IMR-90 (cell line): ENCODE data around the gene ERCC3. TPM values are rescaled to one million over a fixed set of nuclear protein-coding genes. Genes with fewer than 3 reads are reported as not detected.

ENCODE experiments used
- ATAC-seq: fragments of 200-7000 bp; cut with Tn5 transposase; 2 replicates; pipeline ENCODE4 v1.9.1; 2020; ENCODE audit warnings: low read depth, mild to moderate bottlenecking, moderate library complexity
- Bru-seq: library from RNA; stranded (reverse); fragments of 400-500 nt; gene quantifications from one replicate; lab custom pipeline; 2021; lab: Mats Ljungman, UMichigan
- BruChase-seq, 2 experiments: library from RNA; stranded (reverse); fragments of 400-500 nt; gene quantifications; one replicate each; lab custom pipeline; 2021; lab: Mats Ljungman, UMichigan
- BruUV-seq: library from RNA; stranded (reverse); fragments of 400-500 nt; replicated peaks from 2 replicates; lab custom pipeline; 2021; lab: Mats Ljungman, UMichigan
- CTCF ChIA-PET: fragments of 300-600 bp; formaldehyde crosslinking; extraction: SDS; loops from one replicate; lab custom pipeline; 2021; ENCODE audit warnings: antibody characterized with exemption; lab: Yijun Ruan, JAX
- POLR2A ChIA-PET: fragments of 300-600 bp; sonication (Branson Sonifier 250); formaldehyde crosslinking; loops from one replicate; lab custom pipeline; 2022; ENCODE audit warnings: antibody characterized with exemption; ENCODE audit not compliant: unreplicated experiment; lab: Charles Lee
- DNase-seq: peaks from one replicate; pipeline ENCODE4 v3.0.0; 2013
- H2AFZ ChIP-seq: replicated peaks from 2 replicates; pipeline ENCODE3; 2013; ENCODE audit warnings: low read length, mild to moderate bottlenecking; ENCODE audit not compliant: poor library complexity
- H2AK5ac ChIP-seq: 2 replicates; pipeline ENCODE4 v1.6.1; 2013; ENCODE audit warnings: low read depth, low read length, inconsistent platforms
- H2AK9ac ChIP-seq: replicated peaks from 2 replicates; pipeline ENCODE3; 2013; ENCODE audit warnings: mild to moderate bottlenecking, low read depth, low read length, moderate library complexity; ENCODE audit not compliant: poor library complexity
- H2BK120ac ChIP-seq: 2 replicates; pipeline ENCODE4 v1.6.1; 2013; ENCODE audit warnings: low read depth, low read length, inconsistent platforms
- H2BK15ac ChIP-seq: 3 replicates; pipeline ENCODE4 v1.6.1; 2013; ENCODE audit warnings: low read depth, low read length, inconsistent platforms
- H2BK20ac ChIP-seq: 2 replicates; pipeline ENCODE4 v1.6.1; 2013; ENCODE audit warnings: low read depth, mild to moderate bottlenecking, inconsistent platforms, low read length, moderate library complexity
- H2BK5ac ChIP-seq: 2 replicates; pipeline ENCODE4 v1.6.1; 2013; ENCODE audit warnings: mild to moderate bottlenecking, low read depth, low read length, inconsistent platforms; ENCODE audit not compliant: poor library complexity, severe bottlenecking
- H3K14ac ChIP-seq: replicated peaks from 2 replicates; pipeline ENCODE4 v1.6.1; 2013; ENCODE audit warnings: low read depth, low read length, inconsistent platforms
- H3K18ac ChIP-seq: 2 replicates; pipeline ENCODE4 v1.6.1; 2013; ENCODE audit warnings: low read depth, low read length, control low read depth
- H3K23ac ChIP-seq: 2 replicates; pipeline ENCODE4 v1.6.1; 2013; ENCODE audit warnings: low read depth, low read length, inconsistent platforms
- H3K27ac ChIP-seq: 2 replicates; pipeline ENCODE4 v1.5.1; 2013; ENCODE audit warnings: mild to moderate bottlenecking, control low read depth, low read length; ENCODE audit not compliant: insufficient read depth
- H3K27me3 ChIP-seq: 2 replicates; pipeline ENCODE4 v1.6.1; 2013; ENCODE audit warnings: low read length; ENCODE audit not compliant: control insufficient read depth, insufficient read depth
- H3K36me3 ChIP-seq: 2 replicates; pipeline ENCODE4 v1.6.1; 2013; ENCODE audit warnings: low read length, mixed read lengths; ENCODE audit not compliant: control insufficient read depth, insufficient read depth
- H3K4ac ChIP-seq: 2 replicates; pipeline ENCODE4 v1.6.1; 2013; ENCODE audit warnings: low read depth, low read length, inconsistent platforms
- H3K4me1 ChIP-seq: 2 replicates; pipeline ENCODE4 v1.6.1; 2013; ENCODE audit warnings: low read length, mixed read lengths; ENCODE audit not compliant: control insufficient read depth, insufficient read depth
- H3K4me2 ChIP-seq: 2 replicates; pipeline ENCODE4 v1.6.1; 2013; ENCODE audit warnings: low read depth, mild to moderate bottlenecking, control low read depth, low read length, moderate library complexity
- H3K4me3 ChIP-seq: 2 replicates; pipeline ENCODE4 v1.5.1; 2013; ENCODE audit warnings: low read depth, mild to moderate bottlenecking, control low read depth, low read length, moderate library complexity; ENCODE audit not compliant: insufficient read depth
- H3K56ac ChIP-seq: 2 replicates; pipeline ENCODE4 v1.6.1; 2013; ENCODE audit warnings: low read length, inconsistent platforms; ENCODE audit not compliant: insufficient read depth; ENCODE audit errors: extremely low read depth
- H3K79me1 ChIP-seq, 2 experiments: 2 replicates each; pipeline ENCODE4 v1.6.1; 2013; ENCODE audit warnings: low read length in 2 of 2, inconsistent platforms in 1 of 2, low read depth in 1 of 2
- H3K9ac ChIP-seq: 2 replicates; pipeline ENCODE4 v1.6.1; 2013; ENCODE audit warnings: low read depth, low read length, control low read depth
- H3K9me1 ChIP-seq: 2 replicates; pipeline ENCODE4 v1.6.1; 2013; ENCODE audit warnings: low read length, inconsistent platforms; ENCODE audit not compliant: insufficient read depth
- H3K9me3 ChIP-seq: 2 replicates; pipeline ENCODE4 v1.6.1; 2013; ENCODE audit warnings: low read length; ENCODE audit not compliant: control insufficient read depth, insufficient read depth
- H4K20me1 ChIP-seq: 2 replicates; pipeline ENCODE4 v1.6.1; 2013; ENCODE audit warnings: low read length, inconsistent platforms; ENCODE audit not compliant: insufficient read depth
- H4K5ac ChIP-seq: 2 replicates; pipeline ENCODE4 v1.6.1; 2013; ENCODE audit warnings: mild to moderate bottlenecking, low read depth, low read length, control low read depth
- H4K8ac ChIP-seq, 2 experiments: 2 replicates each; pipeline ENCODE4 v1.6.1; 2013; ENCODE audit warnings: low read depth in 2 of 2, low read length in 2 of 2, control low read depth in 1 of 2, inconsistent platforms in 1 of 2
- H4K91ac ChIP-seq: 2 replicates; pipeline ENCODE4 v1.6.1; 2013; ENCODE audit warnings: low read depth, low read length, inconsistent platforms; ENCODE audit not compliant: insufficient read depth
- BHLHE40 ChIP-seq: fragments of 150-350 bp; IDR thresholded peaks from 2 replicates; pipeline ENCODE4 v1.6.1; 2016; ENCODE audit warnings: mild to moderate bottlenecking, low read depth, low read length
- CEBPB ChIP-seq: IDR thresholded peaks from 2 replicates; pipeline ENCODE4 v1.6.1; 2012; ENCODE audit warnings: low read depth, low read length, improper control_type of control experiment
- CHD1 ChIP-seq: IDR thresholded peaks from 2 replicates; pipeline ENCODE4 v1.6.1; 2012; ENCODE audit warnings: low read depth, low read length, improper control_type of control experiment
- FOS ChIP-seq: fragments of 150-350 bp; IDR thresholded peaks from 2 replicates; pipeline ENCODE4 v1.6.1; 2016; ENCODE audit warnings: low read depth, low read length
- MAFK ChIP-seq: IDR thresholded peaks from 2 replicates; pipeline ENCODE4 v1.6.1; 2012; ENCODE audit warnings: low read depth, low read length, improper control_type of control experiment
- MAZ ChIP-seq: IDR thresholded peaks from 2 replicates; pipeline ENCODE4 v1.6.1; 2012; ENCODE audit warnings: low read depth, mild to moderate bottlenecking, low read length, improper control_type of control experiment, moderate library complexity, borderline replicate concordance
- MXI1 ChIP-seq: IDR thresholded peaks from 2 replicates; pipeline ENCODE4 v1.6.1; 2012; ENCODE audit warnings: low read depth, mild to moderate bottlenecking, low read length, moderate library complexity, borderline replicate concordance
- NFE2L2 ChIP-seq: fragments of 150-350 bp; IDR thresholded peaks from 2 replicates; pipeline ENCODE4 v1.6.1; 2016; ENCODE audit warnings: low read depth, mild to moderate bottlenecking, low read length
- POLR2A ChIP-seq: IDR thresholded peaks from 2 replicates; pipeline ENCODE4 v1.6.1; 2012; ENCODE audit warnings: mild to moderate bottlenecking, low read depth, low read length
- RAD21 ChIP-seq: IDR thresholded peaks from 2 replicates; pipeline ENCODE4 v1.6.1; 2012; ENCODE audit warnings: low read length, improper control_type of control experiment
- RCOR1 ChIP-seq: IDR thresholded peaks from 2 replicates; pipeline ENCODE4 v1.6.1; 2012; ENCODE audit warnings: mild to moderate bottlenecking, low read length, improper control_type of control experiment; ENCODE audit not compliant: insufficient replicate concordance
- RFX5 ChIP-seq: IDR thresholded peaks from 2 replicates; pipeline ENCODE4 v1.8.0; 2012; ENCODE audit warnings: low read depth, mild to moderate bottlenecking, low read length, moderate library complexity
- SMC3 ChIP-seq: fragments of 150-350 bp; IDR thresholded peaks from 2 replicates; pipeline ENCODE4 v1.6.1; 2016; ENCODE audit warnings: low read depth, mild to moderate bottlenecking, antibody characterized with exemption, low read length, moderate library complexity
- WGBS, 2 experiments: methylation state at CpG; one replicate each; pipeline versions ENCODE4 v1.1.5 to v1.1.7; 2013; ENCODE audit warnings: missing lambda C conversion rate in 2 of 2; ENCODE audit not compliant: insufficient read length in 1 of 2; ENCODE audit errors: extremely low coverage in 2 of 2; 5-methylcytosine and 5-hydroxymethylcytosine counted together
- dilution Hi-C: fragments of 300-500 bp; cut with HindIII; formaldehyde crosslinking; loops from one replicate; pipeline ENCODE4 v1.14.3; 2018; ENCODE audit warnings: low sequenced_read_pairs; ENCODE audit not compliant: unreplicated experiment
- in situ Hi-C: fragments of 300-500 bp; cut with MboI; formaldehyde crosslinking; loops from 3 replicates; pipeline ENCODE4 v1.14.3; 2019; ENCODE audit warnings: low sequenced_read_pairs, inconsistent platforms, mixed read lengths
- intact Hi-C: fragments of 100-400 bp; cut with micrococcal nuclease; formaldehyde crosslinking; loops from 2 replicates; pipeline ENCODE4 v1.10.0; 2022
- long read RNA-seq: library from polyadenylated mRNA; unstranded; transcript quantifications from one replicate; pipeline ENCODE4 v2.0.0, GENCODE V29; 2021; ENCODE audit not compliant: unreplicated experiment
- polyA plus RNA-seq, 3 experiments: library from polyadenylated mRNA; depleted of rRNA; stranded (reverse); fragments of >200 nt; gene quantifications; 2 replicates each; pipeline ENCODE4 v1.2.3, GENCODE V29; 2012; ENCODE audit warnings: low replicate concordance in 1 of 3
- total RNA-seq: library from RNA; depleted of rRNA; stranded (reverse); fragments of >200 nt; gene quantifications from 2 replicates; pipeline ENCODE4 v1.2.3, GENCODE V29; 2012; rRNA removed
- TF ChIP-seq, protein P1 (sequence below): fragments of 150-350 bp; IDR thresholded peaks from 2 replicates; pipeline ENCODE4 v1.6.1; 2016; ENCODE audit warnings: low read depth, mild to moderate bottlenecking, low read length, moderate library complexity, borderline replicate concordance

The ERCC3 gene
- total RNA-seq (40.0 and 43.2 TPM in 2 replicates), polyA plus RNA-seq (2012; rRNA removed) (48.2 and 52.0 TPM in 2 replicates), Bru-seq, nascent RNA (percentile 84 among the genes with signal in this experiment), BruChase-seq, experiment 1, labeled RNA remaining after a 6-hour chase (percentile 86 among the genes with signal in this experiment), BruChase-seq, experiment 2, labeled RNA remaining after a 2-hour chase (percentile 79 among the genes with signal in this experiment)
- 23.8 and 26.5 TPM in 2 replicates for polyA plus RNA-seq (2012; cell fraction: cytosol; rRNA removed)
- 105 and 183 TPM in 2 replicates for polyA plus RNA-seq (2012; cell fraction: nucleus; rRNA removed; ENCODE audit: low replicate concordance)
- long read RNA-seq, transcript ERCC3-201 (15 exons, 2,750 nt): major isoform, 48 of 66 reads
- long read RNA-seq, partial matches to known transcripts: 3 of 66 reads
- long read RNA-seq, other reads (novel, unspliced or antisense): 11 of 66 reads

- Histone ChIP-seq H2AFZ (peak within 1 kb of the TSS; percentile 99), H3K4me1 (peaks cover 6% of the 10 kb centered on the region), H3K23ac (peak within 1 kb of the TSS; percentile 100), H3K4me3 (peak within 1 kb of the TSS; percentile 89), H2AK9ac (peak within 1 kb of the TSS; percentile 98), H3K9me1 (peaks cover 2% of the 10 kb centered on the region; the same call in 1 of the 2 replicates), H2BK5ac (peak within 1 kb of the TSS; percentile 96), H3K27me3 (no peaks in the 10 kb centered on the region), H2BK20ac (no peak within 1 kb of the TSS), H4K5ac (peak within 1 kb of the TSS; percentile 89), H3K4me2 (peak within 1 kb of the TSS; percentile 86), H2BK120ac (peak within 1 kb of the TSS; percentile 85; the same call in 1 of the 2 replicates), H4K91ac (peak within 1 kb of the TSS; percentile 91), H3K18ac (peak within 1 kb of the TSS; percentile 96), H4K8ac (peak within 1 kb of the TSS; percentile 90 to 100), H3K36me3 (peaks cover 29% of the 10 kb centered on the region), H3K56ac (peak within 1 kb of the TSS; percentile 91), H3K27ac (peak within 1 kb of the TSS; percentile 94), H3K9ac (peak within 1 kb of the TSS; percentile 99), H4K20me1 (no peaks in the 10 kb centered on the region), H3K14ac (peak within 1 kb of the TSS; percentile 100), H3K9me3 (no peaks in the 10 kb centered on the region), H2AK5ac (peak within 1 kb of the TSS; percentile 62), H3K4ac (peak within 1 kb of the TSS; percentile 98), H3K79me1 (peaks cover 29 to 41% of the 10 kb centered on the region in 2 experiments), H2BK15ac (no peak within 1 kb of the TSS; the same call in 2 of the 3 replicates)
- BruUV-seq: no TSS peak
- intact Hi-C loops: loop anchor here (5.0 kb wide), 2 partner anchors 212 to 227 kb away; no protein-coding TSS in a partner anchor
- ChIA-PET POLR2A (interaction anchor here (0.5 to 1.0 kb wide), 4 partner anchors 11 to 318 kb away, joined by 3 to 4 read pairs (median 3); no protein-coding TSS in a partner anchor), CTCF (no interaction called here)
- in situ Hi-C loops: loop anchor here (25.0 kb wide), 1 partner anchor 693 kb away; no protein-coding TSS in a partner anchor
- ATAC-seq: peak; percentile 96
- WGBS, 2 experiments: 3% methylated on average over 31 of the region's 55 CpGs; no CpG with 5 or more reads in 1 of the 2 experiments
- DNase-seq: peak; percentile 80
- dilution Hi-C loops: no loop called here
- TF ChIP-seq BHLHE40 (peak; percentile 21; the same call in 1 of the 2 replicates), RAD21 (no peak), POLR2A (peak; percentile 71), RFX5 (no peak), MXI1 (peak; percentile 45; the same call in 1 of the 2 replicates), CHD1 (0 out of 2 replicates have a peak, but pooled peaks have one; percentile 66), NFE2L2 (no peak), MAFK (no peak), CEBPB (no peak), FOS (no peak), RCOR1 (no peak), SMC3 (no peak), MAZ (peak; percentile 79; the same call in 1 of the 2 replicates)
- TF ChIP-seq, protein P1, sequence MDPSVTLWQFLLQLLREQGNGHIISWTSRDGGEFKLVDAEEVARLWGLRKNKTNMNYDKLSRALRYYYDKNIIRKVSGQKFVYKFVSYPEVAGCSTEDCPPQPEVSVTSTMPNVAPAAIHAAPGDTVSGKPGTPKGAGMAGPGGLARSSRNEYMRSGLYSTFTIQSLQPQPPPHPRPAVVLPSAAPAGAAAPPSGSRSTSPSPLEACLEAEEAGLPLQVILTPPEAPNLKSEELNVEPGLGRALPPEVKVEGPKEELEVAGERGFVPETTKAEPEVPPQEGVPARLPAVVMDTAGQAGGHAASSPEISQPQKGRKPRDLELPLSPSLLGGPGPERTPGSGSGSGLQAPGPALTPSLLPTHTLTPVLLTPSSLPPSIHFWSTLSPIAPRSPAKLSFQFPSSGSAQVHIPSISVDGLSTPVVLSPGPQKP: no peak
Measured at GRCh38 chr2:127293748-127294562, at the start of gene ERCC3. Gene ERCC3 (minus strand): TSS chr2:127294144. CDS start chr2:127294081, 63 bp downstream.
